ENCODE results near the gene ATP10B.
A peak's percentile ranks its signal among the peaks of the same experiment; 100 is the strongest.
"Not testable (repeated sequence)": the region's sequence is repeated elsewhere in the genome, so short reads cannot be mapped to it uniquely, and the experiment has no call there.

Gene ATP10B

GRCh38 chr5:160824301-160825001 lies 27.6 kb downstream of the ATP10B start:
- DNase-seq: no peak

- DNase-seq: not testable (repeated sequence)
Measured at GRCh38 chr5:160812996-160813395, 39.0 kb downstream of the ATP10B start.

DNA sequence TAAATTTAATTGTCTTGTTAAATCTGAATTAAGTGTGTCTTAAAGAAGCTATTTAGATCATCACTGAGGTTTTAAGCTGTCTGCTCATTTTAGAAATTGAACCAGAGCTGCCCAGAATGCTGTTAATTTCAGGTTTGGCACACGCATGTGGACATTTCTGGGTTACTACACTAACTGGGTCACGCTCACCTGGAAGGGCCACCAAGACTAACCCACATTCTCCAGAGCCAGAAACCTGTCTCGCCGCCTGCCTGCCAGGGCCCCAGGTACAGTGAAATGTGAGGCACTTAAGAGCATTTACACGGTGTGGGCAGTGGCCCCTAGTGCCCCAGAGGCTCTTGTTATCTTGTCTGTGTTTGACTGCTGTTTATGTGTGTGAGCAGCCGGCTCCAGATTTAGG lies 46.6 kb downstream of the ATP10B start:
- no peak for DNase-seq

DNA sequence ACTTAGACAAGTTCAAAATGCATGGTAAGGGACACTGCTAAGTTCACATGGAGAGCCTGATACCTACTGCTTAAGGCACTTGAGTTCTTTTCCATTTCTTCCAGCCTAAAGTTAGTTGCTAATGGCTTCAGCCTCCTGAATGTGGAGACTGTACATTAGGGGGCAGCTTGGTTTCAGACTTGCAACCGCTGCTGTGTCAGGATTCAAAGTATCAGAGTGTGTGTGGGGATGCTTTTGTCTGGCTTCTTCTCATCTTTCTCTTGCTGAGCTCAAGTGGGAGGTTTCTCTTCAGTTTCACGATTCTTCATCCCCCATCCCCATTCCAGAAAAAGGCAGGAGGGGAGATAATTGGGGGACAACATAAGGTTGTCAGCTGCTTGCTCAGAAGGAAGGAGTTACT lies 49.4 kb downstream of the ATP10B start:
- peak; percentile 13 for DNase-seq

DNA sequence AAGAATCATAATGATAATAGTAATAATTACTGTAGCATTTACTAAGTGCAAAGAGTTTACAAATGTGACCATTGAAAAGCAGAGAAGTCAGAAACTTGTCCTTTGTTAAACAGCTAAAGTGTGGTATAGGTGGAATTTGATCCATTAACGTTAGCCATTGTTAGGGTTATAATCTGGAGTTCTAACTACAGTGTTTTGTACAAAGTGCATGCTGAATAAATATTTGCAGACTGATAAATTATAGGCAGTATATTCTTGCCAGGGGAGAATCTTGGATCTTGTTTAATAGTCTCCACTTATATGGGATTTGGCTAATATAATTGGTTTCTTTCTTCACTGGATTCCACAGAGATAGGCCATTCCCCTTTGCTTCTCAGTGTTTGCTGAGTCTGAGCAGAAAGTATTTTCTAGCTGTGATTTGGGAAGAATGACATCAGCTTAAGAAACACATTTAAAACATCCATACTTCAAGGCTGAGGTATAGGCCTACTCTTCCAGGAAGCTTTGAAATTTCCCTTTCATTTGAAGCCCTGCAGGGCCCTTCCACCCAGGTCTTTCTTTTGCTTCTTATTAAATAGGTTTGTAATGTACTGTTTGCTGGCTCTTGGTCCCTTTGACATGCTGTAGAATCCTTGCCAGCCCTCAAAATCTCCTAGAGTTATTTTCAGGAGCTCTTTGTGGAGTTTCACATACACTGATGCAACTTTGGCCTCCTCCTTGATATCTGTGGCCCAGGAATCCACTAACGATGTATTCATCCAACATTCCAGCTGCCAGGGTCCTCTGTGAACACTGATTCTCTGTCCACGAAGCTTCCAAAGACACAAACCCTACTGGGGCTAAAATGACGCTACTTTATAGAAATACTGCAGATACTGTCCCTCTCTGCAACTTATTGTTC lies 51.4 kb downstream of the ATP10B start:
- DNase-seq: no peak

- peak; percentile 40 for DNase-seq
Measured at GRCh38 chr5:160799184-160799583, 52.8 kb downstream of the ATP10B start.

DNA sequence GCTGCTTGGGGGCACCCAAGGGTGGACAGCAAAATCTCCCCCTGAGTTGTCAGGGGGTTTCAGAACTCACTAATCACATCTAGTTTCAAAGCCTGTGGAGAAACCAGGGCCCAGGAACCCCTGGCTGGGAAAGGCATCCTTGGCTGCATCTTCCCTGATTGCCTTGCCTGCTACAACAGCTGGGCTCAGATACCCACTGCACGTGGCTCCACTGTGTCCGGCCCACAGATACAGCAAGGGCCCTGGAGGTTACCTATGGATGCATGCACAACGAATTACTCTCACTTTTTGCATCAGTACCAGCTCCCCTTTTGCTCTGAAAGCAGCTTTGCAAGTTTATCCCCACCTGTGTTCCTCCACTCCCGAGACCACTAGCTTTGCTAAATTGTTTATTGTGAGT lies 55.0 kb downstream of the ATP10B start:
- no peak for DNase-seq

DNA sequence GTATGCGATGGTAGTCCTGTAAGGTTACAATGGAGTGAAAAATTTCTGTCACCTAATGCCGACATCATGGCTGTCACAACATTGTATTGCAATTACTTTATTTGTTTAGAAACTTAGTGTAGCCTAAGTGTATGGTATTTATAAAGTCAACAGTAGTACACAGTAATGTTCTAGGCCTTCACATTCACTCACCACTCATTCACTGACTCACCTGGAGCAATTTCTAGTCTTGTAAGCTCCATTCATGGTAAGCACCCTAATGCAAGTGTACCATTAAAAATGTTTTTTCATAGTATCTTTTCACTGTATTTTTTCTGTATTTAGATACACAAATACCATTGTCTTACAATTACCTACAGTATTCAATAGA lies 58.5 kb downstream of the ATP10B start:
- DNase-seq: no peak

- DNase-seq: no peak
Measured at GRCh38 chr5:160792732-160793529, 59.1 kb downstream of the ATP10B start.

DNA sequence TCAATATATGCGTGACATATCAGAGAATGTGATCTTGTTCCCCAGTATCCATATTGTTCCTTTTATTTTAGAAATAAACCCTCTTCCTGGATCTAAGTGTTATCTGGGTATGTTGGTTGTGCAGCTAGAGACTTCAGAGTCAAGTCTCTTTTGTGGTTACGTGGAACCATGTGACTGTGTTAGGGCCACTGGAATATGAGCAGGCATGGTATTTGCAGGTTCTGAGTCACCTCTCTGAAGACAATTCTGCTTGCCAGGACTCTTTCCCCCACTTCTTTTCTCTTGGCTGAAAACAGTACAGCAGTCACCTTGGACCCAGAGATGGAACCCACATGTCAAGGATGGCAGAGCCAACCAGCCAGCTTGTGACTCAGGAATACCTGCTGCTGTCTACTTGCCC lies 59.7 kb downstream of the ATP10B start:
- no peak for DNase-seq

GRCh38 chr5:160789219-160789859 lies 62.7 kb downstream of the ATP10B start:
- DNase-seq: no peak

- no peak for DNase-seq
Measured at GRCh38 chr5:160788102-160788660, 63.8 kb downstream of the ATP10B start.

DNA sequence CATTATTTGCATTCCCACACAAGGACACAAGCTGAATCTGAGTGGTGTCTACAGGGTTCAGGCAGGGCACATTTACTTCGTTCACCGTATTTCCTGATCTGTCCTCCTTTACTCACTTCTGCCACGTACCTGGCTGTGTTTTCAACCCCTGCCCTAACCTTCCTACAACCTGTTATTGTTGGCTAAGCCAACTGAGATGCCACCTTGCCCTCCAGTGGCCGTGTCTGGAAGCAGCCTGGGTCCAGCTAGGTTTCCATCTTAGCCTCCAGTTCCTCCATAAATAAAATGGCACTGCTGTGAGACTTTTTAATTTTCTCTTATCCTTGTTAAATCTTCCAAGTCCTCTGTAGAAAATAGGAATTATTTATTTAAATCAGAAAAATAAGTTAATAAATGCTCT lies 64.8 kb downstream of the ATP10B start:
- peak; percentile 38 for DNase-seq

DNA sequence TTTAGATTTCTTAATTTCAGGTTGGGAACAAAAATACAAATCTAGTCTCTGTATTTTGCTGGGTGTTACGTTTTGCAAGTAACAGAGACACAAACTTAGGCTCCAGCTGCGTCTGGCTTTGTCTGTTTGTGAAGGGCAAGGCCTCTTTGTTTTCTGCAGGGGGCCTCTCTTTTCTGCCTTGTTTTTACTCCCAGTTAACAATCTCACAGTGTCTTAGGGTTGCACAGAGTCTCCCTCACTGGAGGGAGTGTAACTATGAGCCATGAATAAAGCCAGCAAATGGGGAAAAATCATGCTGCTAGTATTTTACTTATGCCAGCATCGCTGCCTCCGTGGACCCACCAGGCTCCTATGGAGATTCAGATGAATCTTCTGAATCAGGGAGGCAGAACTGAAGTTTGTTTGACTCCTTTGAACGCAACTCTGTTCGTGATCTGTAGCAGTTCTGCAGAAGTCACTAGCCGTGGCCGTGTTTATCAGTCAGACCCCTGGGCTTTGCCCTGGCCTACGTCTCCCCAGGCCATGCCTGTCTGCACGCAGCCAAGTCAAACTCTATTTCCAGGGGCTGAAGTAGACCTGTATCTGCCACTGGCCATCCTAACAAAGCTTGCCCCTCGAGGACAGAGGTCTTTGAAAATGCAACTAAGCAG lies 77.2 kb downstream of the ATP10B start:
- DNase-seq: no peak

GRCh38 chr5:160773646-160774410 lies 78.2 kb downstream of the ATP10B start:
- no peak for DNase-seq

DNA sequence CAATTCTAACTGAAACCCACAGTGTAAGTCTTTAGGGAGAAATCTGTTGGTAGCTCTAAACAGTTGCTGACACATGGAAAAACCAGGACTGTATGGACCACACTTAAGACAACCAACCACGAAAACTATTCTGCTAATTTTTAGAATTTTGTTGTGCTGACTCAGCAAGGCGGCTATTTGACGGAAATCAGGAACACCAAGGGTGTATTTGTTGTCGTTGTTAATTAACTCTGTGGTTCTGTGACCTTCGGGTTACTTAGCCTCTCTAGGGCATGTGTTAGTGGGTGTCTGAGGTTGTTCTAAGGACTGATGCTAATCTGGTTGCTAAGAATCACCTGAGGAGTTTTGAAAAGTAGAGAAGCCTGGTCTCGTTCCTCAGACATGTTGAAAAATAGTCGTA lies 79.2 kb downstream of the ATP10B start:
- DNase-seq: no peak

DNA sequence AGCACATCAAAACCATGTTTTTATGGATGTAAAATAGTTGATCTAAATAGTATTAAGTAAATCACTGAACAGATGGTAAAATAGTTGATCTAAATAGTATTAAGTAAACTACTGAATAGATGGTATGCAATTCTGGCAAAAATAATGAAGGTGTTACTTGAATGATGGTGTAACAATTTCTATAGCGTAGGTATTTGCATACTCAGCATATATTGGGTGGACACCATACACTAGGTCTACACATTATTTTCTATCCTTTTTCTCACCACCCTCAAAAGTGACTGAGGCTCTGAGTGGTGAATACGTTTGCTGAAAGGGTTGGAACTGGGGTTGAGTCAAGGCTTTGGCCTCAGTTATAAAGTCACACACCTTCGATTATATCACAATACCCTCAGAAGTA lies 81.3 kb downstream of the ATP10B start:
- DNase-seq: no peak

- DNase-seq: no peak
Measured at GRCh38 chr5:160769301-160769700, 82.7 kb downstream of the ATP10B start.

DNA sequence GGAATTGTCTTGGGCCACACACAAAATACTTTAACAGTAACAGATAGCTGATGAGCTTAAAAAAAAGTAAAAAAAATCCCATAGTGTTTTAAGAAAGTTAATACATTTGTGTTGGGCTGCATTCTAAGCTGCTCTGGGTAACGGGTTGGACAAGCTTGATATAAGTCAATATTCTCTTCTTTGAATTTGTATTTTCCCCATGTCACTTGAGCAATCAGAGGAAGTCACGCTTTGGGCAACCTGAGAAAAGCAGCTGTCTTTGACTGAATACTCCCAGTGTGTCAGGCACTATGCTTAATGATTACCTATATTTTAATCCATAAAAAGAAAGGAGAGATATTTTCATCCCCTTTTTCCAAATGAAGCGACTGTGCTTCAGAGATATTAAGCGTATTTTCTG lies 84.9 kb downstream of the ATP10B start:
- no peak for DNase-seq

- no peak for DNase-seq
Measured at GRCh38 chr5:160760008-160760407, 92.0 kb downstream of the ATP10B start.

- DNase-seq: no peak
Measured at GRCh38 chr5:160757194-160757593, 94.8 kb downstream of the ATP10B start.
